Osteoblast (primary cell): ENCODE measurements around the gene CIT. TPM values are rescaled to one million over a fixed set of nuclear protein-coding genes. Genes with fewer than 3 reads are reported as not detected.
A peak's percentile ranks its signal among the peaks of the same experiment; 100 is the strongest.

Experiments used
- DNase-seq: peaks from one replicate; pipeline ENCODE4 v3.0.0; 2011; ENCODE audit warnings: low spot score, mixed read lengths; ENCODE audit not compliant: insufficient read length; ENCODE audit errors: missing footprints
- H2AFZ ChIP-seq: 2 replicates; pipeline ENCODE4 v1.6.0; 2011; ENCODE audit warnings: mild to moderate bottlenecking, low read length
- H3K27ac ChIP-seq: 2 replicates; pipeline ENCODE4 v1.5.1; 2011; ENCODE audit warnings: mild to moderate bottlenecking, low read depth, low read length, moderate library complexity
- H3K27me3 ChIP-seq: 2 replicates; pipeline ENCODE4 v1.6.0; 2012; ENCODE audit warnings: mild to moderate bottlenecking, control low read depth, inconsistent platforms, low read length, moderate library complexity; ENCODE audit not compliant: insufficient read depth
- H3K36me3 ChIP-seq: 2 replicates; pipeline ENCODE4 v1.5.1; 2011; ENCODE audit warnings: mild to moderate bottlenecking, low read length, control low read depth, moderate library complexity; ENCODE audit not compliant: insufficient read depth
- H3K4me1 ChIP-seq: 2 replicates; pipeline ENCODE4 v1.5.1; 2011; ENCODE audit warnings: mild to moderate bottlenecking, low read length, control low read depth, moderate library complexity; ENCODE audit not compliant: insufficient read depth
- H3K4me2 ChIP-seq: 2 replicates; pipeline ENCODE4 v1.6.0; 2011; ENCODE audit warnings: mild to moderate bottlenecking, low read length; ENCODE audit not compliant: insufficient read depth
- H3K4me3 ChIP-seq: fragments of 200-600 bp; sonication (generic); 3 replicates; pipeline ENCODE4 v1.5.1; 2012; ENCODE audit warnings: mild to moderate bottlenecking, low read length, inconsistent platforms; ENCODE audit not compliant: insufficient read depth
- H3K79me2 ChIP-seq: 2 replicates; pipeline ENCODE4 v1.6.0; 2012; ENCODE audit warnings: mild to moderate bottlenecking, low read length, control low read depth, inconsistent platforms; ENCODE audit not compliant: insufficient read depth
- H3K9me3 ChIP-seq: 2 replicates; pipeline ENCODE4 v1.5.1; 2011; ENCODE audit warnings: low read depth, low read length, control low read depth
- H4K20me1 ChIP-seq: 2 replicates; pipeline ENCODE4 v1.6.0; 2012; ENCODE audit warnings: mild to moderate bottlenecking, low read length, control low read depth; ENCODE audit not compliant: insufficient read depth
- total RNA-seq: library from RNA; depleted of rRNA; stranded (reverse); fragments of >200 nt; gene quantifications from 2 replicates; pipeline ENCODE4 v1.2.3, GENCODE V29; 2012
- TF ChIP-seq, protein P1 (sequence below): IDR thresholded peaks from 2 replicates; pipeline ENCODE4 v1.5.1; 2011; ENCODE audit warnings: mild to moderate bottlenecking, low read depth, low read length, moderate library complexity; ENCODE audit errors: extremely low read depth

Gene CIT
- total RNA-seq, 1 donor: 10.1 TPM

DNA sequence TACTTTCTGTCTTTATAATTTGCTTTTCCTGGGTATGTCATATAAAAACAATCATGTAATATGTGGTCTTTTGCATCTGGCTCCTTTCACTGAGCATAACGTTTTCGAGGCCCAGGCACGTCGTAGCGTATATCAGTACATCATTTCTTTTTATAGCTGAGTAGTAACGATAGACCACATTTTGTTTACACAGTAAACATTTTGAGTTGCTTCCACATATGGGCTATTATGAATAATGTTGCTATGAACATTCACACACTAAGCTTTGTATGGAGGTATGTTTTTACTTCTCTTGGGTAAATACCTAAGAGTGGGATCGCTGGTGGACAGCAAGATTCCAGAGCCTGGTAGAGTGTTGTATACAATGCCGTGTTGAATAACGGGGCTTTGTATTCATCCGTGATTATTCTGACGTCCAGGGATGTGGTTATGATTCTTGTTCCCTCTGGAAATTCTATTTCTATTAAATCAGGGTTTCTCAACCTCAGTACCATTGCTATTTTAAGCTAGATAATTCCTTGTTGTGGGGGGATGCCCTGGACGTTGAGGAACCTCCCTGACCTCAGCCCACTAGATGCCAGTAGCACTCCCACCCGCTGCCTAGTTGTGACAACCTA, 38.9 kb upstream of the CIT start:
- TF ChIP-seq, protein P1, sequence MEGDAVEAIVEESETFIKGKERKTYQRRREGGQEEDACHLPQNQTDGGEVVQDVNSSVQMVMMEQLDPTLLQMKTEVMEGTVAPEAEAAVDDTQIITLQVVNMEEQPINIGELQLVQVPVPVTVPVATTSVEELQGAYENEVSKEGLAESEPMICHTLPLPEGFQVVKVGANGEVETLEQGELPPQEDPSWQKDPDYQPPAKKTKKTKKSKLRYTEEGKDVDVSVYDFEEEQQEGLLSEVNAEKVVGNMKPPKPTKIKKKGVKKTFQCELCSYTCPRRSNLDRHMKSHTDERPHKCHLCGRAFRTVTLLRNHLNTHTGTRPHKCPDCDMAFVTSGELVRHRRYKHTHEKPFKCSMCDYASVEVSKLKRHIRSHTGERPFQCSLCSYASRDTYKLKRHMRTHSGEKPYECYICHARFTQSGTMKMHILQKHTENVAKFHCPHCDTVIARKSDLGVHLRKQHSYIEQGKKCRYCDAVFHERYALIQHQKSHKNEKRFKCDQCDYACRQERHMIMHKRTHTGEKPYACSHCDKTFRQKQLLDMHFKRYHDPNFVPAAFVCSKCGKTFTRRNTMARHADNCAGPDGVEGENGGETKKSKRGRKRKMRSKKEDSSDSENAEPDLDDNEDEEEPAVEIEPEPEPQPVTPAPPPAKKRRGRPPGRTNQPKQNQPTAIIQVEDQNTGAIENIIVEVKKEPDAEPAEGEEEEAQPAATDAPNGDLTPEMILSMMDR: no peak
- peak; percentile 74 for DNase-seq
- Histone ChIP-seq H3K9me3 (no peaks in the 10 kb centered on the region), H2AFZ (no peak overlapping the region), H3K36me3 (no peaks in the 10 kb centered on the region), H3K27me3 (peaks cover 4% of the 10 kb centered on the region), H3K4me3 (no peak overlapping the region), H3K4me1 (peaks cover 12% of the 10 kb centered on the region), H4K20me1 (no peaks in the 10 kb centered on the region), H3K79me2 (no peaks in the 10 kb centered on the region), H3K4me2 (no peak overlapping the region), H3K27ac (no peak overlapping the region)

DNA sequence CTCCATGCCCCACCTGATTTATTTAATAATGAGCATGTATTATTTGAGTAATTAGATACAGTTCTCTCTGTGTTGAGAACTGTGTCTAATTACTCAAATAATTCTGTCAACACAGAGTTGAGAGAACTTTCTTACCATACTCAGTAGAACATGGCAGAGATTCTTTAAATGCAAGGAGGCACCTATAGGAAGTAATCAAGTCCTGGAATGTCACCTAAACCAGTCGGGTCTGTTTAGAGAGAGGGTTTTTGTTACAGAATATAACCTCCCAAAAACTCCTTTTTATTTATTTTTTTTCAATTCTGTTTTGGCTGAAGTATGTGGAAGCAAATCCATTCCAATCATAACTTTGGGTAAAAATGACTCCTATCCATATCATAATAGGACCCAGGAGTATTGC, 37.5 kb upstream of the CIT start:
- H3K27me3 ChIP-seq: peaks cover 4% of the 10 kb centered on the region
- DNase-seq: no peak
- H3K36me3 ChIP-seq: no peaks in the 10 kb centered on the region
- H4K20me1 ChIP-seq: no peaks in the 10 kb centered on the region
- TF ChIP-seq, protein P1: no peak
- H3K4me3 ChIP-seq: no peak overlapping the region
- no peaks in the 10 kb centered on the region for H3K79me2 ChIP-seq
- H3K4me1 ChIP-seq: peaks cover 16% of the 10 kb centered on the region
- no peak overlapping the region for H3K4me2 ChIP-seq
- H3K27ac ChIP-seq: no peak overlapping the region
- H3K9me3 ChIP-seq: no peaks in the 10 kb centered on the region
- no peak overlapping the region for H2AFZ ChIP-seq

DNA sequence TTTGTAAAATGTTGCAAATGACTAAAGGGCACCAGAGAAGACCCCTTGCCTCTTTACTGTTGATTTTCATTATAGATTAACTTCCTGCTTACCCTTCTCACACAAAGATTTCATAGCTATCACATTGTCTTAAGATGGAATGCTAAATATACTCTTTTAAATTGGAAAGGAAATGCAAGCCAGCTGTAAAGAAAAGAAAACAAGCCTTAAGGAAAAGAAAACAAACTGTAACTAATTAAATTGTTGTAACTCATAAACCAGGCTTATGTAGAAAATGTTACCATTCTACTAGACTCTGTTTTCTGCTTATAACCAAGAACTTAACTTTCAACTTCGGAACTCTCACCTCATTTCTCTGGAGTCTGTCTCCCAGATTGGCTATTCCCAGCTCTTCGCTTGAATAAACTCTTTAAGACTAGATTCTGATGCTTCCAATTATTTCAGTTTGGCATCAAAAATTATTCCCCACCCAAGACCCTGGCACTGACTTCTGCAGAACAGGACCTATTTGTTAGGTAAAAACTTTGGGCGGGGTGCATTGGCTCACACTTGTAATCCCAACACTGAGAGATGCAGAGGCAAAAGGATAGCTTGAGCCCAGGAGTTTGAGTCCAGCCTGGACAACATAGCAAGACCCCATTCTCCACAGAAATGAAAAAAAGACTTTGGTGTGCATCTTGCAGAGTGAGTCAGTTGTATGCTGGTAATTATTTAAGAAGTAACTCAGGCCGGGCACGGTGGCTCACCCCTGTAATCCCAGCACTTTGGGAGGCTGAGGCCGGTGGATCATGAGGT, 36.6 kb upstream of the CIT start:
- TF ChIP-seq, protein P1: no peak
- H3K9me3 ChIP-seq: no peaks in the 10 kb centered on the region

DNA sequence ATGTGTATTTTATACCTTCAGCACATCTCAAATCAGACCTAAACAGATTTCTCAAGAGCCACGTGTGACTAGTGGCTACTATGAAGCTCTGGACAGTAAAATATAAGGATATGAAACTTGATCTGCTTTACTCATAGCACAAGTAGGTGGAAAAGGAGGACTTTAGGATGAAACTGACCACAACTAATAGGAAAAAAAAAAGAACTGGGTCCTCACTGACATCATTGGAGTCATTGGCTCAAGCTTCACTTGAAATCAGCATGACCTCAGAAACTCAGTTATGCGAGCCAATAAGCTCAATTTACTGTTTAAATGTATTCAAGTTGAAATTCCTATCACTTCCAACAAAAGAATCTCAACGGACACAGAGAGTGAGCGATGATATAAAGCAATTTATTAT, 34.1 kb upstream of the CIT start:
- H3K9me3 ChIP-seq: no peaks in the 10 kb centered on the region
- no peaks in the 10 kb centered on the region for H3K79me2 ChIP-seq
- H4K20me1 ChIP-seq: no peaks in the 10 kb centered on the region
- DNase-seq: peak; percentile 88
- no peaks in the 10 kb centered on the region for H3K36me3 ChIP-seq
- H2AFZ ChIP-seq: no peak overlapping the region
- peak overlapping the region; percentile 32 for H3K27ac ChIP-seq
- H3K4me3 ChIP-seq: no peak overlapping the region
- H3K27me3 ChIP-seq: no peaks in the 10 kb centered on the region
- peaks cover 16% of the 10 kb centered on the region for H3K4me1 ChIP-seq
- H3K4me2 ChIP-seq: peak overlapping the region; percentile 7
- TF ChIP-seq, protein P1: no peak

More for the DNA sequence above, 36.6 kb upstream of the CIT start:
- DNase-seq: peak; percentile 42
- Histone ChIP-seq H3K4me1 (peaks cover 16% of the 10 kb centered on the region), H3K4me2 (no peak overlapping the region), H3K27me3 (peaks cover 4% of the 10 kb centered on the region), H3K36me3 (no peaks in the 10 kb centered on the region), H3K4me3 (no peak overlapping the region), H3K79me2 (no peaks in the 10 kb centered on the region), H2AFZ (no peak overlapping the region), H4K20me1 (no peaks in the 10 kb centered on the region), H3K27ac (no peak overlapping the region)
